ENCODE data around the gene SNCAIP. TPM values are rescaled to one million over a fixed set of nuclear protein-coding genes. Genes with fewer than 3 reads are reported as not detected.

Gene SNCAIP
- total RNA-seq, 1 experiment from 2014 or later = not detected

DNA sequence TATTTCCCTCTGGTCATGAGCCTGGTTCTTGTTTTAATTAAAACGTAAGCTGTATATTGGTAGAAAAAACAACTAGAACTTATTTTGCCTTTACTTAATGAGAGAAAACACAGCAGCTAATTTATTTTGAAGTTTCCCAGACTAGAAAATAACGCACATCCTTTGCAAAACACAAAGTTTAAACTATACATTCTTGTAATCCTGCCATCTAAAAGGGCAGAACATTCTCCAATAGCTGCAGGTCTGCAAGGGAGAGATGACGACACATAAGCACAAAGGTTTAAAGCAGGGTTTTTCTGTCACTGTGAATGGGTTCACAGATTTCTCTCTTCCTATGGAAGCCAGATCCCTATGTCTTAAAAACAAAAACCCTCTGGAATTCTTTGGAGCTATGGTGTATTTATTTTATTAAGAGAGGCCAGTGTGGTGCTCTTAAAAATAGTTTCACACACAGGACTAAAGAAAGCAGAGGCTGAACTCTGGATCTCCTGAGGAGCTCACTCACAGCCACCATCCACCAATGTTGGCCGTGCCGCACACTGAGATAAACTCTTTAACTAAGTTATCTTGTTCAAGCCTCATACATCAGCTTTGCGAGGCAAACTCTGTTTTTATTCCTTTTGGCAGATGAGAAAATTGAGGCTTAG, 82.4 kb downstream of the SNCAIP start:
- DNase-seq (ENCODE audit: low spot score) = no peak

GRCh38 chr5:122398016-122398415, 86.0 kb downstream of the SNCAIP start:
- DNase-seq (ENCODE audit: low spot score) = no peak

DNA sequence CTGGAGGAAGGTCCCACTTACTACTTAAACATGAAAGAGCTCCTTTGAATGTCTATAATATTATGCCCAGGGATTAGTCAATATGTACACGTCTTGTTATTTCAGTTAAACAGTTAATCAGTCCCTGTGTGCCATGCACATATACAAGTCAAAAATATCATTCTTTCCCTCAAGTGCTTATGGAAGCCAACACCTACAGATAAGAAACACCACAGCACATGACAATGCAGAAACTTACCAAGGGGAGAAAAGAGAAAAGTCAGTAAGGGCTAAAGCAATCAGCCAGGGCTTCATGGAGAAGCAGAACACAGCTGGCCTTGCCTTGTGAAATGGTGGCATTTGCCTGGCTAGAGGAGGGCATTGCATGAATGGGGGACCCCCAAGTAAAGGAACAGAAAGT, 88.3 kb downstream of the SNCAIP start:
- no peak for DNase-seq (ENCODE audit: low spot score)

DNA sequence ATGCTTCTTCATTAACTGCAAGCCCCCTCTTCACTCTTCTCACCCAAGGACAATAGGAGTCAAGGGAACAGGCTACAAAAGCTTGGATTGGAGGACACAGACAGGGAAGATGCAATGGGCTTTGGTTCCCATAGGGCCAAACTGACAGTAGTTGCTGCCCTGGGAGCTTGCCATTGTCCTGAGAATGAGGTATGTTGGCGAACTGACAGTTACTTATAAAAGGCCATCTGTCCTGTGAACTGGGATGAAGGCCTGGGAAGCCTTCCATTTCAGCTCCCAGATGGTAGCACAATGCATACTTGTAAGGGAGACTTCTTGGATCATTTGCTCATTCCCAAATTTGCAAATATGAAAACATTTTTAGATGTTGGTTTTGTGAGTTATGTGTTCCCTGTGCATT, 88.9 kb downstream of the SNCAIP start:
- DNase-seq (ENCODE audit: low spot score) = no peak

- DNase-seq (ENCODE audit: low spot score) = peak; percentile 7
Observed at GRCh38 chr5:122401976-122402725, 90.1 kb downstream of the SNCAIP start.

DNA sequence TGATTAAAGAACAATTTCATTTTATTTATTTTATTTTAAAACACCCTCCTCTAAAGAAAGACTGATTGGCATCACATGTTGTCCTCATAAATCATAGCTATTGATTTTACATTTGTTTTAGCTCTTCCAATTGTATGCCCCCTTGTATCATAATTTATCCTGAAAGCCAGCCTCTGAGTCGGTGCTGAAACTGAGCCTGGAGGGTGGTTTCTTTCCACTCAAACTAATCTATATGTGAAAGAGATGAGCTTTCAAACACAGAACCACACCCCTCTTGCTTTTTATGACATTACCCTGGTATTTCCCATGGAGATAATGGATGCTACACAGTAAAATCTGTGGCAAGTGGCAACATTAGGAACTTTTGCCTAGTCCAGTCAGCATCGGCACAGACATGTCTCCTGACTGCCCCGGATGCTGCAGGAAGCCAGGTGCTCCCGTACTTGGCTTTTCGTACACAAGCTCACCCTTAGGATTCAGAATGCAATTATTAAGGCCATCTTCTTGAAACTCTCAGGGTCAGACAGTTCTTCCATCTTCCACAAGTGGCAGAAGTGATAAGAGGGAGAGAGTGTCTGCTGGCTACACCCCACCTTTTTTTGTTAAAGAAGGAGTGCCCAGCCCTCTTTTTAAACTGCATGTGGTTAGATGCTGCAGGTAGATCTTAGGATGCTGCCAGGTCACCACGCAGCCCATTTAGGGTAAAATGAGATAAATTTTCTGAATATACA, 91.1 kb downstream of the SNCAIP start:
- no peak for DNase-seq (ENCODE audit: low spot score)

- DNase-seq (ENCODE audit: low spot score) = no peak
Observed at GRCh38 chr5:122404018-122404417, 92.0 kb downstream of the SNCAIP start.

DNA sequence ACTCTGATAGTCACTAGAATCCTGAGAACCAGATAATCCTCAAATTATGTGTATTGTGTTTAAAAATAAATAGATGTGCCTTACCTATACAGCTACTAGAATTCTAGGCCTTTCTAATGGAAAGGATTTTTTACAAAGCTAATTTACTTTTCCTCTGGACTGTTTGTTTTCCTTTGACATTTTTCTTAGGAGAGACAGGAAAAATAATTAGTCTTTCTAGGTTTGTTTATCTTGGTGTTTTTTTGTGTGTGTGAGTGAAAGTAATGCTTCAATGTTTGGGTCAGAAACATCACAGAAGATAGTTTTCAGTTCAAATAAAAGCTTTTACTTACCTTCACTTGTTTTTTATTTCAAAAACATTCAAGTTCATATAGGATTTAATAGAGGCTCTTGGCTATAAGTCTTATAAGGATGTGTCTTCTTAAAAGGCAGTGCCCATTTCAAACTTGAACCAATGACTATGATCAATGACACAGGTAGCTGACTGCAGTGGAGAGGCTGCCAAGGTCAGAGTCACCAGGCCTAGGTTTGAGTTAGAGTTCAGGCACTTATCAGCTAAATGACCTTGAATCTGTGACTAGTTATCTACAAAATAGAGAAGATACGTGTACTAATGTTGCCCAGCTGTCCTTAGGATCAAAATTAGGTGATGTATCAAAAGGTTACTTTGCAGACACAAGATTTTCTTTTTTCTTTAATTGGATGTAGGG, 92.8 kb downstream of the SNCAIP start:
- no peak for DNase-seq (ENCODE audit: low spot score)

GRCh38 chr5:122405751-122406150, 93.7 kb downstream of the SNCAIP start:
- no peak for DNase-seq (ENCODE audit: low spot score)

DNA sequence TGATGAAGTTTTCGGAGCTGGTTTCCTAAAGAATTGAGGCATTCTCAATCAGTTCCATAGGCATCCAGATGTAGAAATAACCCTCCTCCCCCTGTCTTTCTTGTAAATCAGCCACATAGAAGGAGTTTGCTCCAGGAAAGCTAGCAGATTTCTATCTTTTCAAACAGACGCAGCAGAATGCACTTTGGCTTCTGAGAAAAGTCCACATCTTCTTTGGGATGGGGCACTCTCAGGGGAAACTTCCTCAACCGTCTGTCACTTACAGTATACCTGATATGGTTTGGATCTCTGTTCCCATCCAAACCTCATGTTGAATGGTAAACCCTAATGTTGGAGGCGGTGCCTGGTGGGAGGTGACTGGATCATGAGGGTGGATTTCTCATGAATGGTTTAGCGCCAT, 94.1 kb downstream of the SNCAIP start:
- DNase-seq (ENCODE audit: low spot score) = no peak

- no peak for DNase-seq (ENCODE audit: low spot score)
Observed at GRCh38 chr5:122408592-122409224, 96.7 kb downstream of the SNCAIP start.

DNA sequence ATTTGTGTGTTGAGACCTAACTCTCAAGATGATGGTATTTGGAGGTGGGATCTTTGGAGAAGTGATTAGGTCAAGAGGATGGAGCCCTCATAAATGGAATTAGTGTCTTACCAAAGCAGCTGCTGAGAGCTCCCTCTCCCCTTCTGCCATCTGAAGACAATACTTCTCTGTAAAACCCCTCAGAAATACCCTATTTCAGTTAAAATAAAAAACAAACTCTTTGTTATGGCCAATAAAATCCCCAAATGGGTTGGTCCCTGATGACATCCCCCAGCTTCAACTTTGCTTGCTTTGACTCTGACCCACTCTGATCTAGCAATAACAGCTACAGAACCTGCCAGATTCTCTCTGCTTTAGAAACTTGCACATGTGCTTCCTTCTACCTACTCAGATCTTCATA, 100.9 kb downstream of the SNCAIP start:
- no peak for DNase-seq (ENCODE audit: low spot score)

GRCh38 chr5:122413722-122414121, 101.7 kb downstream of the SNCAIP start:
- DNase-seq (ENCODE audit: low spot score) = no peak

DNA sequence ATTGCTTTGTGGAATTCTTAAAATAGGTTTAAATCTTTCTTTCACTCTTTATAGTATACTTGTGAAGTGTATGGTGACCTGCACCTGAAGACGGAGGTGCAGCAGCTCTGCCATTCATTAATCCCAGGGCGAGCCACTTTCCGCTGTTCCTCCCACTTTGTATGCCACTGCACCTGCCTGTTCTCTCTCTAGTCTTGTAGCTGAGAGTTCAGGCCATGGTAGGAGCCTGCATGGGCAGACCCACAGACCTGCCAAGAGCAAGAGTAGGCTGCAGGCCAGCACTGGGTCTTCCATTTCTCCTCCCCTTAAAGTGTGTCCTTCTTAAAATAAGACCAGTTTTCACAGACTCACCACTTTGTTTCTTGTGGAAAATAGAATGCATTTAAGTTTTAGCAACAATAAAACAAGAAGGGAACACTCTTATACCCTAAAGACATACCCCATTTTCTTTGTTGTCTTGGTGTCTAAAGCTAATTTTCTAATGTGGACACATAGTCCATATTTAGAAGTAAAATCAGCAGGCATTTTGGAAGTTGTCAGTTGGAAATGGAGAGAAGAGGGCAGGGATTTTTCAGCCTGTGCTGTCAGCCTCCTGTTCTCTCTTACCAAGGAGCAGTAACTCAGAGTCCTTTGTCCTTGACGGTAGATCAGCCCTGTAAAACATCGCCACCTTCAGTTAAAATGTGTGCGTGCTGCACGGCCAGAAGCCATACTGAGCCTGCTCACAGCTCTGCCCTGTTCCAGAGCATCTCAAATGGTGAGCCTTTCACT, 103.2 kb downstream of the SNCAIP start:
- DNase-seq (ENCODE audit: low spot score) = peak; percentile 79

- DNase-seq (ENCODE audit: low spot score) = no peak
Observed at GRCh38 chr5:122415801-122416120, 103.7 kb downstream of the SNCAIP start.

DNA sequence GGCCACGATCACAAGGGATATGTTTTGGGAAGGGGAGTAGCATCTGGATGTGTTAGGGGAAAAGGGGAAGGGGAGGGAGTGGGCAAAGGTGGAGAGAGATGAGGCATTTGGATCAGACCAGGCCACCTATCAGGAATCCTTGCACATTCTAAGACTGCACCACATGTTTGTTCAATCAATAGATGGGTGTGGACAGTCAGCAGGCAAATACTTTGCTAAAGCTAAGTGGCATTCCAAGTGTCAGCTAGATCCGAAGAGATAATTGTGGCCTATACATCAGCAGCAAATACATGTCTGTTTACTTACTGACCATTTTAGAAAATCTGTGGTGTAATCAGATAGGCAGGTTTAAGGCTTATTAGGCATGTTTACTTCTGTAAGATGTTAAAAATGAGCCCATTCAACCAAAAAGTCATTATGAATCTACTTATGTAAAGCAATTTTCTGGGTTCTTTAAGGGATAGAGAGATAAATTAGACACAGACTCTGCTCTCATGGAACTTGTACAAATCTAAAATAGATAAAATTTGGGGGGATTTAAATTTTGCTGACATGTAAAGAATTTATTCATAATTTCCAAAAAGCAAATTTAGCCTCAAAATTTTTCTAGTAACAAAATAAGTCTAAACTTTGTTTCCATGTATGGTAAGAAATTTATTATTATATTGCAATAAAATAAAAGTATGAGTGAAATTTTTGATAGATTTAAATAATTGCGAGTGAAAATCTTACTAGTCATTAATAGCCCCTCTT, 107.3 kb downstream of the SNCAIP start:
- DNase-seq (ENCODE audit: low spot score) = peak; percentile 31

GRCh38 chr5:122420091-122420490, 108.1 kb downstream of the SNCAIP start:
- DNase-seq (ENCODE audit: low spot score) = no peak

DNA sequence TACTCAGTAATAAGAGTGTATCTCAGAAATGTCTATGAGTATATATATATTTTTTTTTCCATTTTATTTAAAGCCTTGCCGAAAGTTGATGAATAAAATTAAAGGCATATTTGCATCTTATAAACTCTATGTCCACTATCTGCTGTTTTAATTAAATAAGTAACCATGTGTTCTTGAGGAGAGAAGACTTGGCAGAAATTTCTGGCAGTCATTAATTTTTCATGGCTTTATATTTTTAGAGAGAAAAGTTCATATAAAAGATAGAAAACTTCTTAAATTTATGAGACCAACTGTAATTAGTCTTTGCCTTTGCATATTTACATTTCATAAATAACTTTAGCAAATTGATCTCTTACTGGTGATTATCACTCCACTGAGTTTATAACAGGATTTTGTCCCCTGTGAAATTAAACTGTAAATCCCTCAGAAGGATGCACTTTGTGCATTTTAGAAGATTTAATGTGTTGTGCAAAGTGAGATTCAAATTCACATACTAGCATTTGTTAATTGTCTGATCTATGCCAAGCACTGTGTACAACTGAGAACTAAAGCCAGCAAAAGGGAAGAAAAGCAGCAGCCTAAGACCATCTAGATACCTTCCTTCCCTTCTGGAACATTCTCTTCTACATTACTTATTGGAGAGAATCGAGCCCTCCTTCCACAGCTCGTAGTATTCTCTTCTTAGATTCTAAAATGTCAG, 108.7 kb downstream of the SNCAIP start:
- DNase-seq (ENCODE audit: low spot score) = no peak

DNA sequence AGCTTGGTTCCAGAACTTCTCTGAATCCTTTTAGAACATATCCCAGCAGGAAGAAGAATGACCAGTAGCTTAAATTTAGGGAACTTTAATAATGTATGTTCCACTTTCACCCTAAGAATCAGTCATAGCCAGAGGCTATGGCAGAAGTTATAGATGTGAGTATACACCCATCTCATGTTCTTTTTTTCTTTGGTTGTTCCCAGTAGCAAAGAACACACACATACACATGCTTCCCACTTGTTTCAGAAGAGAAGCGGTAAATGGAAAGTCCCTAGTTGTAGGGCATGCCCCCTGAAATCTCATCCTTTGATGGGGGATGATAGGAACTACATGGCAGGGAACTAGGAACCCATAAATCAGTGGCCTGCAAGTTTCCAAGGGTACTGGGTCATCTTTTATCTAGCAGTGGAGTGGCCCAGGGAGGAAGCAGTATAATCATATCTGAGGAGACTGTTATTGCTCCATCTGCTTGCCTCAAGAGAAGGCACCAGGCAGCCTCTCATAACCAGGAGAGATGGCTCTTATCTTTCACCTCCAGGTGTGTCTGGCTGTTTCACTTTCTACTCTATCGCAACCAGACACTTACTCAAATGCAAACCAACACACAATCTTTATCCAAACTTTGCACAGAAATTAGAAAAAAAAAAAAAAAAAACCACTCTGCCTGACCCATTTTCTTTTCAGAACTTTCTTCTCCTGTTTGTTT, 109.5 kb downstream of the SNCAIP start:
- no peak for DNase-seq (ENCODE audit: low spot score)

All from HT-29 (cell line).